Activated naive CD4-positive, alpha-beta T cell treated with Interleukin-2 at 50 U/mL for 16 hours (primary cell): Measurements from ENCODE around the gene NCEH1.
"Not testable (repeated sequence)": the region's sequence is repeated elsewhere in the genome, so short reads cannot be mapped to it uniquely, and the experiment has no call there.

Source experiments
- DNase-seq: peaks from one replicate; pipeline ENCODE4 v3.0.0-alpha.2; 2020

The NCEH1 gene

GRCh38 chr3:172608575-172608974 is 102.3 kb downstream of the NCEH1 start:
- no peak for DNase-seq

DNA sequence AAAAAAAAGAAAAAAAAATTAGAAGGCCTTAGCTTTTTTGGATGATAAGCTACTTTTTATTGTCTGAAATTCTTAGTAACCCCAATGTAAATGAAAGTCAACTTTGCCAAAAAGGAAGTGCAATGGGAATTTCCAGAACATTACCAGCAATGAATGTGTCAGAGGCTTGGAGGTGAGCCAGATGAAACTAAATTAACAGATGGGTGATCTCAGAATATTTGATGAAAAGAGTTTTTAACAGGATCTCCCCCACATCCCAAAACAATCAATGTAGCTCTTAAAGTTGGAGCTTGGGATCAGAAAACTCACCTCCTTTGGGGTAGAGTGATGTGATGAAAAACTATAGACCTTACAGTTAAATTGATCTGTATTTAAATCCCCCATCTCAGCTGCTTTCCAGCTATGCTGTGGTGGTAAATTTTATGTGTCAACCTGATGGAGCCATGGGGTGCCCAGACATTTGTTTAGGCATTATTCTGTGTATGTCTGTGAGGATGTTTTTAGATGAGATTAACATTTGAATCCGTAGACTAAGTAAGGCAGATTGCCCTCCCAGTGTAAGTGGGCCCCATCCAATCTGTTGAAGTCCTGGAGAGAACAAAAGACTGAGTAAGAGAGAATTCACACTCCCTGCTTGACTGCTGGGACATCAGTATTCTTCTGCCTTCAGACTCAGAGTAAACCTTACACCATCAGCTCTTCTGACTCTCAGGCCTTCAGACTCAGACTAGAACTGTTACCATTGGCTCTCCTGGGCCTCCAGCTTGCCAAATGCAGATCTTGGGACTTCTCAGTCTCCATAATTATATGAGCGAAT is 103.4 kb downstream of the NCEH1 start:
- DNase-seq: no peak

DNA sequence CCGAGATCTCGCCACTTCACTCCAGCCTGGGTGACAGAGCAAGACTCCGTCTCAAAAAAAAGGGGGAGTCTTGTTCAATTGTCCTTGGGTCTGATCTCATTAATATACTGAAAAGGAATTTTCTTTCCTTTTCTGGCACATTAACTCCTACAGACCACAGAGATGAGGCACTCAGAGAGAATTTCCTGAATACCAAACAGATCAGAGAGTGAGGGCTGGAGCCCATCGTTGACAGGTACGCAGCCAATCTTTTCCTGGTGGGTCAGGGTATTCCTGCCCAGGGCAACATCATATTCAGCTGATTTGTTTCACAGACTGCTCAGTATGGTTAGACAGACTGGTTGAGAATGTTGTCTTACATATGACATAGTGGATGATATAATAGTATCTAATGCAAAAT is 104.8 kb downstream of the NCEH1 start:
- no peak for DNase-seq

GRCh38 chr3:172604895-172605646 is 105.8 kb downstream of the NCEH1 start:
- DNase-seq: no peak

GRCh38 chr3:172601066-172601832 is 109.6 kb downstream of the NCEH1 start:
- DNase-seq: no peak

DNA sequence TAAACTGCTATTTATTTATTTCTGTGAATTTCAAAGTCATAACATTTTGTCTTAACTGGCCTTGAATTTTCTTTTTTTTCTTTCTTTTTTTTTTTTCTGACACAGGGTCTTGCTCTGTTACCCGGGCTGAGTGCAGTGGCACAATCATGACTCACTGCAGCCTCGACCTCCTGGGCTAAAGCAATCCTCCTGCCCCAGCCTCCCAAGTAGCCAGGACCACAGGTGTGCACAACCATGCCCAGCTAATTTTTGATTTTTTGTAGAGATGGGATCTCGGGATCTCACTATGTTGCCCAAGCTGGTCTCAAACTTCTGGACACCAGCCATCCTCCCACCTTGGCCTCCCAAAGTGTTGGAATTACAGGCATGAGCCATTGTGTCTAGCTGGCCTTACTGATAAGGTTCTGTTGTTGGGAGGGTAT is 110.2 kb downstream of the NCEH1 start:
- no peak for DNase-seq

GRCh38 chr3:172598904-172599303 is 112.0 kb downstream of the NCEH1 start:
- no peak for DNase-seq

GRCh38 chr3:172596394-172596706 is 114.5 kb downstream of the NCEH1 start:
- DNase-seq: no peak

- DNase-seq: peak; percentile 31
Measured at GRCh38 chr3:172595664-172596393, 115.0 kb downstream of the NCEH1 start.

- not testable (repeated sequence) for DNase-seq
Measured at GRCh38 chr3:172594900-172595663, 115.8 kb downstream of the NCEH1 start.

- DNase-seq: peak; percentile 24
Measured at GRCh38 chr3:172592898-172593669, 117.8 kb downstream of the NCEH1 start.

DNA sequence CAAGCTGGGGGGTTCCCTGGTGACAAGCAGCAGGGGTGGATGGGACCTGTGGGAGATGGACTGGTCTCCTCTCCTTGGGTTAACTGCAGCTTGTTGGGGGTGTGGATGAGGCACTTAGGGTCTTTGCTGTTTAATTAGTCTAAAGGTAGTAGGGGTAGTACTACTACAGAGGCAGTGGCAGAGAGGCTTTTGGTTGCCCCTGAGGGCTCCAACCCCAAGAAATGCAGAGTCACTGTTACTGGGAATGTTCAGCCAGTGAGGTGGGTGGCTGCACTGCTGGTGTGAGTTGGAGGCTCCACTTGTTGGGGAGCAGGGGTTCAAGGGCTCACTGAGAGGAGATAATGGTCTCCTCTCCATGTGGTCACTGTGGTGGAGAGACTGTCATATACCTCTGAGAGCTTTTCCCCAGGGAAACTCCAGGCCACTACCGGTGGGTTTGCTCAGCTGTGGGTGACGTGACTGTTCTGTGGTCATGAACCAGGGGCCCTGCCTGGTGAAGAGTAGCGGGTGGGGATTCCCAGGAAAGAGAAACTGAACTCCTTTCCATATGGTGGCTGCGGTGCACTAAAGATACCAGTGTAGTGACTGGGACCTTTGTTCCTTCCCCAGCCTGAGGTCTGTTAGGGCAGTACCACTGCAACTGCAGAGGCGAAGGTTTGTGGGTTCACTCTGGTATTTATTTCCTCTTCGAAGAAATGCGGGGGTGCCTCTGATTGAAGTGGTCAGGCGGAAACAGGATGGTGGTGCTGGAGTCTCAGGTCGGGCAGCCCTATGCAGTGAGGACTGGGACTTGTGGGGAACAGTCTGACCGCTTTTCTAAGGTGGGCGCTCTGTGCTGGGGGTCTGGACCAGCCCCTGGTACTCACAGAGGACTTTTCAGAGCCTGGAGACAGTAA is 118.7 kb downstream of the NCEH1 start:
- DNase-seq: peak; percentile 87

DNA sequence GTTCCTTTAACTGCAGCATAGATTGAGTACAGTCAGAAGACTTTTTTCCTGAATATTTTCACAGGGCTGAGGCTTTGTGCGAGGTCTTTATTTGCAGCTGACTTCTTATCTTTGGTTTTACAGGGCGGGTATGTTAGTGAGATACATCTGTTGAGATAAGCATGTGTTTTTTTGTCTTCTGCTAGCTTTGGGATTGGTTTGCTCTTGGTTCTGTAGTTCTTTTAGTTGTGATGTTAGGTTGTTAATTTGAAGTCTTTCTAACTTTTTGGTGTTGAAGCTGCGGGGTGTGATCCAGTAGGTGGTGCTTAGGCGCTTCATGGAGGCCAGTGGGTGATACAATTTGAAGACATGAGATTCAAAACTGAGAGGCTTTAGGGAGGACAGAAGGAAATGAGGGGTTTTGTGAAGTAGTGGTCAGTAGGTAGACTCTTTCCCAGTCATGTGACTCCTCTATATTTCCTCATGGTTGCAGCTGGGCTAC is 119.7 kb downstream of the NCEH1 start:
- DNase-seq: no peak

GRCh38 chr3:172586436-172586835 is 124.4 kb downstream of the NCEH1 start:
- DNase-seq: no peak

- no peak for DNase-seq
Measured at GRCh38 chr3:172585954-172586353, 124.9 kb downstream of the NCEH1 start.

- no peak for DNase-seq
Measured at GRCh38 chr3:172582712-172583111, 128.2 kb downstream of the NCEH1 start.

- DNase-seq: no peak
Measured at GRCh38 chr3:172581757-172582166, 129.1 kb downstream of the NCEH1 start.

DNA sequence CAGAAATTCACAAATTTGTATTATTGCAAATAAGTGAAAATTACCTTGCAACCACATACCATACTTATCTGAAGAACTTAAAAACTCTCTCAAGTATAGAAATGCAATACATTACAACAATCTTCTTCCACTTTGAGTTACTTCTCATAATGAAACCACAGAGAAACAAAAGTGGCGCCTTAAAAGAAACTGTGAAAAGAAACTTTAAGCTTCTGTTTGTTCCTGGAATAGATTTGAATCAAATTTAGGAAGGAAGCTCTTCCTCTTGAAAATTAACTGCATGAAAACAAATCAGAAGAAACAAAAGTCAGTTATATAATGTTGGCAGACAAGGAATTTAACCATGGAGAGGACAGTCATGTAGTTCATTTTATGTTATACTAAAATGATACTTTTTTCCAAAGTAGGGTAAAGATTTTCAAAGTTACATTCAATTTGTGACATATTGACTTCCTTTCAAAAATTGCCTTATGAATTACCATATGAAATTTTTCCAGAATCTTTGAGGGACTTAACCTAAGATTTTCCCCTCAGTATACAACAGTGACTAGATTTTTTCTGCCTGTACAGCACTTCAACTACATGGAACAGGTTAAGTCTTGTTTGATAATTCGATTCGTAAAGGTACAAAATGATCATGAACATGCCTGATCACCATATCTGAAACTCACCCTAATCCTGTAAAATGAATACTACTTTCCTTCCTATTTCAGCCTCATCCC is 130.0 kb downstream of the NCEH1 start:
- no peak for DNase-seq
